ENCODE data around the gene MAML2. TPM values are rescaled to one million over a fixed set of nuclear protein-coding genes. Genes with fewer than 3 reads are reported as not detected.

Gene MAML2
- total RNA-seq, 2 experiments from 2014 or later = 11.8 to 12.5 TPM

DNA sequence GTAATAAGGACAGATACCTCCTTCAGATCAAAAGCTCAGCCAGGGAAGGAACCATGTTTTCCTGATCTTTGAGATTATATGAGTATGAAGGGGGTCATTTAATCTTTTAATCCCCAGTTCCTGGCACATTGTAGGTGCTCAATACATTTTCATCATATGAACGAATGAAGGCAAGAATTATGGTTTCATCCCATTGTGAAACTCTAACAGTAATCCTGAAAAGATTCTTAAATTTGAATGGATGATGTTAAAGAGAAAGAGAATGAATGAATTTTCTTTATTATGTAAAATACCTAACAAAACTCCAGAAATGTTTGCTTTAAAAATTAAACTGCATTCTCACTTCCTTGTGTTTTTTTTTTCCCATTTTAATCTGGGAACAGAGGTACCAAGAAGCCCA, 256.9 kb downstream of the MAML2 start:
- CTCF ChIA-PET = interaction anchor here (0.7 to 2.0 kb wide), 4 partner anchors 15 to 257 kb away, joined by 3 to 8 read pairs (median 3); partner anchors contain the start of gene MAML2
- Mint-ChIP-seq H3K4me3 (peak overlapping the region; percentile 2), H3K4me1 (ENCODE audit: low read depth) (peaks cover 25% of the 10 kb centered on the region), H3K27ac (no peak overlapping the region), H3K9me3 (no peaks in the 10 kb centered on the region), H3K27me3 (no peaks in the 10 kb centered on the region), H3K36me3 (ENCODE audit: low read depth) (peaks cover 26% of the 10 kb centered on the region)
- no peak for TF ChIP-seq CTCF (IDR thresholded peaks at IDR 0.05)
- ATAC-seq (no peak), DNase-seq (no peak)
- POLR2A ChIA-PET = no interaction called here
- intact Hi-C loops (cut with micrococcal nuclease) = loop anchor here (5.0 kb wide), 1 partner anchor 66 kb away; no protein-coding TSS in a partner anchor

GRCh38 chr11:96085319-96085930, 257.6 kb downstream of the MAML2 start:
- no peaks in the 10 kb centered on the region for H3K27me3 Mint-ChIP-seq
- H3K9me3 Mint-ChIP-seq = no peaks in the 10 kb centered on the region
- no peak for DNase-seq
- peak; percentile 57 for ATAC-seq
- intact Hi-C loops (cut with micrococcal nuclease) = loop anchor here (5.0 kb wide), 1 partner anchor 67 kb away; no protein-coding TSS in a partner anchor
- ChIA-PET CTCF (interaction anchor here (1.1 to 2.0 kb wide), 3 partner anchors 17 to 258 kb away, joined by 3 to 8 read pairs (median 3); partner anchors contain the start of gene MAML2), POLR2A (no interaction called here)
- peak overlapping the region; percentile 40 for H3K4me3 Mint-ChIP-seq
- peaks cover 25% of the 10 kb centered on the region for H3K36me3 Mint-ChIP-seq (ENCODE audit: low read depth)
- TF ChIP-seq CTCF (IDR thresholded peaks at IDR 0.05) = no peak
- no peak overlapping the region for H3K27ac Mint-ChIP-seq
- H3K4me1 Mint-ChIP-seq (ENCODE audit: low read depth) = peaks cover 27% of the 10 kb centered on the region

DNA sequence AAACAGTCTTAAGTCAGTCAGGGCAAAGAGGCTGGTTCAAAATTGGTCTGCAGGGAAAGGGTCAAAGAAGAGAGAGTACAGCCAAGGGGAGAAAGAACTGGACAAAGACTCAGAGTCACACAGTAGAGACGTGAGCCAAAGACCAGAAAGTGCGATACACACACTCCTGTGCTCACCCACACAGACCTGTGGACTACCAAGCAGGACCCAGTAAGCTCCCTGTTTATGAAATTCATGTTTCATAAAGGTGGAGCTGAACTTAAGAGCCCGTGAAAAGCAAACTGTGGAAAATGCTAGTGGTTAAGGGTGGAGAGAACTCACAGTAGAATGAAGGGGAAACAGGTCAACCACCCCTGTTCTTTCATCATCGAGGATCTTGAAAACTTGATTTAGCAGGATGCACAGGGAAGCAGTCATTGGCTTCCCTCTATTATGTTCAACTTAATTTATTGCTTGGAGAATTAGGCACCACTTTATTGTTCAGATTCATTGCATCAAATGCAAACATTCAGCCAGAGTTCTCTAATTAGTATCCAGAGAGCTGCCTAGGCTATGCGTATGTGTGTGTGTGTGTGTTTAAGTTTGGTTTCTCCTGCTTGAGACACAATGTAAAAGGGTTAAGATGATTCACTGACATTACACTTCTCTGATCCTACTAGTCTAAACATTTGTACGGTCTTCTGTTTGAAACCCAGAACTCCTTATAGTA, 258.2 kb downstream of the MAML2 start:
- intact Hi-C loops (cut with micrococcal nuclease) = loop anchor here (5.0 kb wide), 1 partner anchor 68 kb away; no protein-coding TSS in a partner anchor
- Mint-ChIP-seq H3K4me3 (peak overlapping the region; percentile 40), H3K9me3 (no peaks in the 10 kb centered on the region), H3K27me3 (no peaks in the 10 kb centered on the region), H3K27ac (no peak overlapping the region), H3K4me1 (ENCODE audit: low read depth) (peaks cover 34% of the 10 kb centered on the region), H3K36me3 (ENCODE audit: low read depth) (peaks cover 25% of the 10 kb centered on the region)
- no peak for TF ChIP-seq CTCF (IDR thresholded peaks at IDR 0.05)
- DNase-seq (peak; percentile 29), ATAC-seq (peak; percentile 81)
- ChIA-PET CTCF (interaction anchor here (0.8 to 2.0 kb wide), 6 partner anchors 10 to 309 kb away, joined by 3 to 8 read pairs (median 5); partner anchors contain the start of gene MAML2), POLR2A (interaction anchor here (0.9 to 1.2 kb wide), 3 partner anchors 15 to 24 kb away, joined by 3 to 4 read pairs (median 3); no protein-coding TSS in a partner anchor)

DNA sequence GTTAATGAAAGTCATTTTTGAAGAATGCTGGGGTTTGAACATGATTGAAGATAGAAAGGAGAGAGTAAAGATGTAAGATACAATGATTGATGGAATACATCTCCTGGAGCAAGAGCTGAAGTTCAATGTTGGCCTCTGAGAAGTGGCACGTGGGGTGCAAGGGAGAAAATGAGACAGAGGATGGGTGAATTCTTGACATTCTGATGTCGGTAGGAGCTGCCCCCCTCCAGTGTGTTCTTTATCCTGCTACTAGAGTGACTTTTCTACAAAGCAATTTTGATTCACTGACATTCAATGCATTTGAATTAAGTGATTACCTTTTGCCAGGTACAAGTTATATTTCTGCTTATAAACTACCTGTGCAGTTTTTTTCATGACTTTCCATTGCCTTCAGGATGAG, 260.1 kb downstream of the MAML2 start:
- H3K4me3 Mint-ChIP-seq = no peak overlapping the region
- no peak for TF ChIP-seq CTCF (IDR thresholded peaks at IDR 0.05)
- H3K4me1 Mint-ChIP-seq (ENCODE audit: low read depth) = peaks cover 35% of the 10 kb centered on the region
- intact Hi-C loops (cut with micrococcal nuclease) = no loop called here
- DNase-seq (no peak), ATAC-seq (no peak)
- peaks cover 25% of the 10 kb centered on the region for H3K36me3 Mint-ChIP-seq (ENCODE audit: low read depth)
- ChIA-PET POLR2A (interaction anchor here (0.5 to 1.0 kb wide), 3 partner anchors 9 to 77 kb away, joined by 3 to 5 read pairs (median 4); no protein-coding TSS in a partner anchor), CTCF (interaction anchor here (0.8 to 1.8 kb wide), 4 partner anchors 9 to 258 kb away, joined by 3 to 5 read pairs (median 5); no protein-coding TSS in a partner anchor)
- H3K9me3 Mint-ChIP-seq = no peaks in the 10 kb centered on the region
- no peak overlapping the region for H3K27ac Mint-ChIP-seq
- no peaks in the 10 kb centered on the region for H3K27me3 Mint-ChIP-seq

Measured in activated CD8-positive, alpha-beta T cell treated with anti-CD3 and anti-CD28 coated beads for 36 hours (primary cell).